KMS-11 (cell line): ENCODE data around the gene PIEZO1.

Experiments used
- H2AFZ ChIP-seq: fragments of 200-600 bp; sonication (generic); 2 replicates; pipeline ENCODE4 v1.6.1; 2016; ENCODE audit warnings: antibody characterized with exemption, mixed run types, low read depth
- H3K27ac ChIP-seq: fragments of 200-600 bp; sonication (generic); 2 replicates; pipeline ENCODE4 v1.6.1; 2016; ENCODE audit warnings: mild to moderate bottlenecking, mixed run types
- H3K27me3 ChIP-seq: fragments of 200-600 bp; sonication (generic); 2 replicates; pipeline ENCODE4 v1.6.1; 2017; ENCODE audit warnings: mild to moderate bottlenecking, low read depth, mixed run types, moderate library complexity; ENCODE audit not compliant: insufficient read depth
- H3K36me3 ChIP-seq: fragments of 200-600 bp; sonication (generic); 2 replicates; pipeline ENCODE4 v1.6.1; 2017; ENCODE audit warnings: mild to moderate bottlenecking, mixed run types; ENCODE audit not compliant: insufficient read depth
- H3K4me1 ChIP-seq: fragments of 200-600 bp; sonication (generic); 2 replicates; pipeline ENCODE4 v1.6.1; 2016; ENCODE audit warnings: mild to moderate bottlenecking, low read depth, mixed run types; ENCODE audit not compliant: poor library complexity, severe bottlenecking
- H3K4me2 ChIP-seq: fragments of 200-600 bp; sonication (generic); 2 replicates; pipeline ENCODE4 v1.7.0; 2016; ENCODE audit warnings: mild to moderate bottlenecking, mixed run types
- H3K4me3 ChIP-seq: fragments of 200-600 bp; sonication (generic); IDR thresholded peaks from 2 replicates; pipeline ENCODE4 v1.6.1; 2017; ENCODE audit warnings: low read depth, low read length, mixed read lengths; ENCODE audit not compliant: insufficient read depth
- H3K79me2 ChIP-seq: fragments of 200-600 bp; sonication (generic); 2 replicates; pipeline ENCODE4 v1.6.1; 2016; ENCODE audit warnings: low read depth, mixed run types; ENCODE audit not compliant: insufficient read depth
- H3K9ac ChIP-seq: fragments of 200-600 bp; sonication (generic); 2 replicates; pipeline ENCODE4 v1.6.1; 2016; ENCODE audit warnings: mild to moderate bottlenecking, mixed run types
- H4K20me1 ChIP-seq: fragments of 200-600 bp; sonication (generic); 2 replicates; pipeline ENCODE4 v1.6.1; 2016; ENCODE audit warnings: mild to moderate bottlenecking, mixed run types; ENCODE audit not compliant: insufficient read depth
- TF ChIP-seq, protein P1 (sequence below): fragments of 200-600 bp; sonication (generic); conservative IDR thresholded peaks from 2 replicates; pipeline ENCODE4 v1.6.1; 2017; ENCODE audit warnings: low read depth, mild to moderate bottlenecking, antibody characterized with exemption, low read length, moderate library complexity, mixed read lengths

Gene PIEZO1

GRCh38 chr16:88798073-88798472 lies 13.1 kb upstream of the PIEZO1 start:
- Histone ChIP-seq H3K4me2 (no peak overlapping the region), H3K27me3 (no peaks in the 10 kb centered on the region), H3K36me3 (no peaks in the 10 kb centered on the region), H4K20me1 (no peaks in the 10 kb centered on the region), H3K4me1 (peaks cover 12% of the 10 kb centered on the region), H3K9ac (no peak overlapping the region), H3K4me3 (no peak overlapping the region), H3K27ac (no peak overlapping the region), H2AFZ (no peak overlapping the region), H3K79me2 (no peaks in the 10 kb centered on the region)
- TF ChIP-seq, protein P1, sequence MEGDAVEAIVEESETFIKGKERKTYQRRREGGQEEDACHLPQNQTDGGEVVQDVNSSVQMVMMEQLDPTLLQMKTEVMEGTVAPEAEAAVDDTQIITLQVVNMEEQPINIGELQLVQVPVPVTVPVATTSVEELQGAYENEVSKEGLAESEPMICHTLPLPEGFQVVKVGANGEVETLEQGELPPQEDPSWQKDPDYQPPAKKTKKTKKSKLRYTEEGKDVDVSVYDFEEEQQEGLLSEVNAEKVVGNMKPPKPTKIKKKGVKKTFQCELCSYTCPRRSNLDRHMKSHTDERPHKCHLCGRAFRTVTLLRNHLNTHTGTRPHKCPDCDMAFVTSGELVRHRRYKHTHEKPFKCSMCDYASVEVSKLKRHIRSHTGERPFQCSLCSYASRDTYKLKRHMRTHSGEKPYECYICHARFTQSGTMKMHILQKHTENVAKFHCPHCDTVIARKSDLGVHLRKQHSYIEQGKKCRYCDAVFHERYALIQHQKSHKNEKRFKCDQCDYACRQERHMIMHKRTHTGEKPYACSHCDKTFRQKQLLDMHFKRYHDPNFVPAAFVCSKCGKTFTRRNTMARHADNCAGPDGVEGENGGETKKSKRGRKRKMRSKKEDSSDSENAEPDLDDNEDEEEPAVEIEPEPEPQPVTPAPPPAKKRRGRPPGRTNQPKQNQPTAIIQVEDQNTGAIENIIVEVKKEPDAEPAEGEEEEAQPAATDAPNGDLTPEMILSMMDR: no peak

DNA sequence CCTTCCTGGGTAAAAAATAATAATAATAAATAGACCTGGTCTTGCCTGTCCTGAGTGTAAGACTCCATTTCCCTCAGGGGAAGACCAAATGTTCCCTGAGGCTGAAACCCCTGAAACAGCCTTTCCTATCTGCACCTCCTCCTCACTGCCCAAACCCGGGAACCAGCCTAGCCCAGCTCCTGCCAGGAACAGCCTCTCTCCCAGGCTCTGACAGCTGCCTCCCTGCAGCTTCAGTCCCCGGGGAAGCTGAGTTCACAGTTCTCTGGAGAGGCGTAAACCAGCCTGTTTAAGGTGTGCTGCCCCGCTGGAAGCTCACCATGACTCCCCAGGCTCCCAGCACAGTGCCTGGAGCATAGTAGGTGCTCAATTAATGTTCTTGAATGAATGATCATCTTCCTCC lies 11.3 kb upstream of the PIEZO1 start:
- Histone ChIP-seq H3K27ac (no peak overlapping the region), H4K20me1 (no peaks in the 10 kb centered on the region), H3K4me3 (no peak overlapping the region), H3K79me2 (no peaks in the 10 kb centered on the region), H3K27me3 (no peaks in the 10 kb centered on the region), H3K4me2 (no peak overlapping the region), H3K4me1 (peaks cover 8% of the 10 kb centered on the region), H2AFZ (no peak overlapping the region), H3K36me3 (no peaks in the 10 kb centered on the region), H3K9ac (no peak overlapping the region)
- TF ChIP-seq, protein P1: no peak

- Histone ChIP-seq H3K4me3 (no peak overlapping the region), H3K36me3 (no peaks in the 10 kb centered on the region), H4K20me1 (no peaks in the 10 kb centered on the region), H3K79me2 (no peaks in the 10 kb centered on the region), H3K4me1 (peaks cover 2% of the 10 kb centered on the region), H3K27ac (no peak overlapping the region), H3K27me3 (no peaks in the 10 kb centered on the region), H3K4me2 (no peak overlapping the region), H2AFZ (no peak overlapping the region), H3K9ac (no peak overlapping the region)
- TF ChIP-seq, protein P1: no peak
These were observed 8.4 kb upstream of the PIEZO1 start for GRCh38 chr16:88793251-88793954.

- Histone ChIP-seq H2AFZ (no peak overlapping the region), H3K4me3 (no peak overlapping the region), H3K27me3 (no peaks in the 10 kb centered on the region), H3K27ac (no peak overlapping the region), H3K36me3 (no peaks in the 10 kb centered on the region), H3K79me2 (no peaks in the 10 kb centered on the region), H3K9ac (no peak overlapping the region), H4K20me1 (no peaks in the 10 kb centered on the region), H3K4me2 (no peak overlapping the region), H3K4me1 (peaks cover 2% of the 10 kb centered on the region)
- TF ChIP-seq, protein P1: no peak
These were observed 7.7 kb upstream of the PIEZO1 start for GRCh38 chr16:88792668-88793250.
